K562 (cell line): ENCODE data around the gene POPDC3. TPM values are rescaled to one million over a fixed set of nuclear protein-coding genes. Genes with fewer than 3 reads are reported as not detected.
"Not testable (repeated sequence)": the region's sequence is repeated elsewhere in the genome, so short reads cannot be mapped to it uniquely, and the experiment has no call there.

ENCODE experiments used
- ATAC-seq: fragments of 200-7000 bp; cut with Tn5 transposase; 3 replicates; pipeline ENCODE4 v1.9.1; 2020; ENCODE audit warnings: moderate library complexity
- BruUV-seq: library from RNA; stranded (reverse); fragments of 400-500 nt; replicated peaks from 2 replicates; lab custom pipeline; 2021; lab: Mats Ljungman, UMichigan
- CTCF ChIA-PET: fragments of 300-600 bp; formaldehyde crosslinking; extraction: SDS; loops from one replicate; lab custom pipeline; 2021; ENCODE audit warnings: low intra/inter-chr PET ratio; lab: Yijun Ruan, JAX
- POLR2A ChIA-PET: fragments of 300-600, 350-650 bp; sonication (Branson Sonifier 250); formaldehyde crosslinking; extraction: SDS; loops from one replicate; lab custom pipeline; 2021; ENCODE audit warnings: antibody characterized with exemption, inconsistent platforms; lab: Yijun Ruan, JAX
- DNase-seq, 4 experiments: peaks; one replicate each; pipeline versions ENCODE4 v3.0.0 to v3.0.0-alpha.2; 2011 to 2018; ENCODE audit warnings: low spot score in 3 of 4, mixed read lengths in 3 of 4; ENCODE audit errors: extremely low read depth in 1 of 4
- FAIRE-seq: peaks from 2 replicates; lab custom pipeline; 2011; peaks lifted over from hg19 to GRCh38; lab: Jason Lieb, UNC
- H2AFZ ChIP-seq: 2 replicates; pipeline ENCODE4 v1.6.0; 2011; ENCODE audit warnings: low read depth, low read length, control low read depth, inconsistent platforms
- H3K27ac ChIP-seq: fragments of 200-600 bp; 3 replicates; pipeline ENCODE4 v1.8.0; 2011; ENCODE audit warnings: low read depth, mild to moderate bottlenecking, control low read depth, inconsistent platforms, low read length, moderate library complexity, mixed read lengths; ENCODE audit errors: extremely low read depth
- H3K27me3 ChIP-seq, 2 experiments: fragments of 300-600 bp in 1 of 2; 2 replicates in 1 of 2; 3 replicates in 1 of 2; pipeline versions ENCODE4 v1.6.0 to v1.8.0; 2011; ENCODE audit warnings: inconsistent platforms in 2 of 2, low read length in 2 of 2, mild to moderate bottlenecking in 1 of 2, mixed read lengths in 1 of 2, moderate library complexity in 1 of 2; ENCODE audit not compliant: control insufficient read depth in 2 of 2, insufficient read depth in 2 of 2
- H3K36me3 ChIP-seq: fragments of 300-600 bp; 3 replicates; pipeline ENCODE4 v1.8.0; 2011; ENCODE audit warnings: mild to moderate bottlenecking, low read length, inconsistent platforms; ENCODE audit not compliant: control insufficient read depth, insufficient read depth
- H3K4me1 ChIP-seq, 2 experiments: fragments of 200-600 bp in 1 of 2; replicated peaks in 1 of 2; 2 replicates in 1 of 2; 3 replicates in 1 of 2; pipeline versions ENCODE4 v1.5.1 to v1.8.0; 2011; ENCODE audit warnings: inconsistent platforms in 2 of 2, low read length in 2 of 2, mild to moderate bottlenecking in 1 of 2, mixed read lengths in 1 of 2, moderate library complexity in 1 of 2; ENCODE audit not compliant: control insufficient read depth in 2 of 2, insufficient read depth in 2 of 2
- H3K4me2 ChIP-seq: 2 replicates; pipeline ENCODE4 v1.6.1; 2011; ENCODE audit warnings: low read length, control low read depth, inconsistent platforms, mixed read lengths; ENCODE audit not compliant: insufficient read depth
- H3K4me3 ChIP-seq: fragments of 200-600 bp; sonication (generic), shearing (Covaris generic); 2 replicates; pipeline ENCODE4 v1.5.1; 2016; ENCODE audit warnings: control low read depth, inconsistent platforms
- H3K79me2 ChIP-seq: fragments of 200-600 bp; 3 replicates; pipeline ENCODE4 v1.8.0; 2011; ENCODE audit warnings: low read length, inconsistent platforms; ENCODE audit not compliant: control insufficient read depth, insufficient read depth
- H3K9ac ChIP-seq, 2 experiments: 2 replicates each; pipeline versions ENCODE4 v1.6.0 to v1.6.1; 2011; ENCODE audit warnings: low read depth in 2 of 2, low read length in 2 of 2, control low read depth in 1 of 2, inconsistent platforms in 1 of 2, mild to moderate bottlenecking in 1 of 2, mixed read lengths in 1 of 2; ENCODE audit not compliant: insufficient read depth in 1 of 2
- H3K9me1 ChIP-seq: one replicate; pipeline ENCODE4 v1.6.0; 2011; ENCODE audit warnings: inconsistent platforms, mild to moderate bottlenecking, low read length, moderate library complexity; ENCODE audit not compliant: control insufficient read depth, insufficient read depth
- H3K9me3 ChIP-seq: replicated peaks from 2 replicates; pipeline ENCODE4 v1.5.1; 2011; ENCODE audit warnings: low read depth, low read length, inconsistent platforms; ENCODE audit not compliant: control insufficient read depth, insufficient read depth
- H4K20me1 ChIP-seq: replicated peaks from 2 replicates; pipeline ENCODE4 v1.6.1; 2011; ENCODE audit warnings: low read length, inconsistent platforms, mixed read lengths; ENCODE audit not compliant: control insufficient read depth, insufficient read depth
- CBFA2T2 ChIP-seq: fragments of 450-650 bp; conservative IDR thresholded peaks from 2 replicates; pipeline ENCODE4 v1.6.1; 2017; ENCODE audit warnings: mild to moderate bottlenecking
- CBFA2T3 ChIP-seq: fragments of 450-650 bp; IDR thresholded peaks from 2 replicates; pipeline ENCODE4 v1.6.1; 2017
- CC2D1A ChIP-seq: fragments of 450-650 bp; IDR thresholded peaks from 2 replicates; pipeline ENCODE4 v1.6.1; 2017; ENCODE audit warnings: mild to moderate bottlenecking
- CEBPG ChIP-seq, 3 experiments: fragments of 200-800 bp in 1 of 3; sonication (Bioruptor generic) in 1 of 3; sonication (generic) in 1 of 3; formaldehyde crosslinking in 1 of 3; IDR thresholded peaks in 2 of 3; conservative IDR thresholded peaks in 1 of 3; 2 replicates each; pipeline versions ENCODE4 v1.6.1 to v1.8.0; 2016 to 2022; ENCODE audit warnings: missing compliant biosample characterization in 2 of 3, missing genetic modification characterization in 2 of 3, mild to moderate bottlenecking in 1 of 3, missing genetic modification reagents in 1 of 3
- TEAD4 ChIP-seq, 2 experiments: sonication (generic) in 1 of 2; formaldehyde crosslinking in 1 of 2; IDR thresholded peaks; 2 replicates each; pipeline versions ENCODE4 v1.6.1 to v1.8.0; 2012 to 2022; ENCODE audit warnings: borderline replicate concordance in 1 of 2, inconsistent platforms in 1 of 2, low read length in 1 of 2, mild to moderate bottlenecking in 1 of 2, missing genetic modification reagents in 1 of 2
- ZBTB7A ChIP-seq: IDR thresholded peaks from 2 replicates; pipeline ENCODE4 v1.6.1; 2011; ENCODE audit warnings: low read depth, mild to moderate bottlenecking, low read length, moderate library complexity, borderline replicate concordance; ENCODE audit not compliant: control insufficient read depth
- WGBS: fragments of 100-300 bp; shearing (Covaris generic); methylation state at CpG from one replicate; pipeline ENCODE4 v1.1.6; 2016; ENCODE audit warnings: low coverage, mixed read lengths; ENCODE audit not compliant: insufficient coverage; ENCODE audit errors: missing lambda C conversion rate; 5-methylcytosine and 5-hydroxymethylcytosine counted together
- in situ Hi-C: fragments of 300-500 bp; cut with MboI; formaldehyde crosslinking; loops from 4 replicates; pipeline ENCODE4 v1.15.0; 2018; ENCODE audit warnings: inconsistent platforms, mixed read lengths
- intact Hi-C: fragments of 100-400 bp; cut with micrococcal nuclease; formaldehyde crosslinking; loops from 2 replicates; pipeline ENCODE4 v1.14.2; 2022
- polyA plus RNA-seq, 8 experiments: library from polyadenylated mRNA; depleted of rRNA in 4 of 8; stranded (reverse) in 5 of 8; unstranded in 3 of 8; fragments of >200 nt; fragmentation: Nextera tagmentation in 2 of 8; fragmentation: Illumina TruSeq in 1 of 8; extraction: Ambion mirVana in 2 of 8; extraction: Trizol in 1 of 8; gene quantifications; 2 replicates each; pipeline versions ENCODE4 v1.2.1 to v1.2.3, GENCODE V29; 2011 to 2014; ENCODE audit warnings: inconsistent platforms in 1 of 8, missing spikeins in 1 of 8
- total RNA-seq, 7 experiments: library from RNA; depleted of rRNA in 6 of 7; stranded (reverse); fragments of >200 nt in 6 of 7; fragmentation: Illumina TruSeq in 2 of 7; extraction: Trizol in 2 of 7; gene quantifications; 2 replicates each; pipeline versions ENCODE4 v1.2.1 to v1.2.3, GENCODE V29; 2011 to 2021; ENCODE audit warnings: low replicate concordance in 1 of 7
- TF ChIP-seq, protein P1 (sequence below), 2 experiments: fragments of 450-650 bp in 1 of 2; sonication (generic) in 1 of 2; formaldehyde crosslinking in 1 of 2; IDR thresholded peaks in 1 of 2; conservative IDR thresholded peaks in 1 of 2; 2 replicates each; pipeline versions ENCODE4 v1.6.1 to v1.8.1; 2016 to 2023; ENCODE audit warnings: mild to moderate bottlenecking in 2 of 2, moderate library complexity in 2 of 2, inconsistent platforms in 1 of 2, missing genetic modification reagents in 1 of 2

Gene POPDC3
- total and polyA plus RNA-seq, 9 of the 15 experiments (the other 6 are each of a cell fraction or from before 2014, with no cell fraction given): 4.0 to 11.8 (median 5.4) TPM

DNA sequence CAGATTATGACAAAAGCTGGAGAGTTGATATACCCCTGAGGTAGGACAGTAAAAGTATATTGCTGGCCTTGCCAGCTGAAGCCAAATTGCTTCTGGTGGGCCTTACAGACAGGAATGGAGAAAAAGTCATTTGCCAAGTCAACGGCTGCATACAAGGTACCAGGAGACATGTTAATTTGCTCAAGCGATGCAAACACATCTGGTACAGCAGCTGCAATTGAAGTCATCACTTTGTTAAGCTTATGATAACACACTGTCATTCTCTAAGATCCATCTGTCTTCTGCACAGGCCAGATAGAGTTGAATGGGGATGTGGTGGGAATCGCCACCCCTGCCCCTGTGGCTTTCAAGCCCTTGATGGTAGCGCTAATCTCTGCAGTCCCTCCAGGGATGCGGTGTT is 40.4 kb upstream of the POPDC3 start:
- WGBS: 0% methylated on average over 5 of the region's 5 CpGs
- TF ChIP-seq CBFA2T2: 0 out of 2 replicates have a peak, but pooled peaks have one; percentile 23
- TF ChIP-seq ZBTB7A: no peak
- TF ChIP-seq CBFA2T3: 0 out of 2 replicates have a peak, but pooled peaks have one; percentile 29
- TF ChIP-seq CC2D1A: no peak
- TF ChIP-seq TEAD4 (IDR thresholded peaks at IDR 0.05; ENCODE audit: low read length): 0 out of 2 replicates have a peak, but pooled peaks have one; percentile 25
- TF ChIP-seq TEAD4 (CRISPR knock-in tag; IDR thresholded peaks at IDR 0.05; ENCODE audit: borderline replicate concordance): no peak
- FAIRE-seq (no peak), ATAC-seq (no peak), DNase-seq (no peak)
- no peaks in the 10 kb centered on the region for H3K9me3 ChIP-seq
- H3K36me3 ChIP-seq: no peaks in the 10 kb centered on the region
- H3K79me2 ChIP-seq: no peaks in the 10 kb centered on the region
- H3K4me3 ChIP-seq: no peak overlapping the region
- no peak overlapping the region for H3K4me2 ChIP-seq
- H3K9ac ChIP-seq: no peak overlapping the region
- H3K27ac ChIP-seq: no peak overlapping the region
- no peaks in the 10 kb centered on the region for H3K9me1 ChIP-seq
- ChIA-PET CTCF (no interaction called here), POLR2A (no interaction called here)
- intact Hi-C loops (no loop called here), in situ Hi-C loops (no loop called here)
- no TSS peak for BruUV-seq
- H4K20me1 ChIP-seq: no peaks in the 10 kb centered on the region
- H2AFZ ChIP-seq: no peak overlapping the region
- H3K27me3 ChIP-seq: peaks cover 0 to 6% of the 10 kb centered on the region in 2 experiments; a peak in 3 of 5 replicates
- H3K4me1 ChIP-seq: no peaks in the 10 kb centered on the region

DNA sequence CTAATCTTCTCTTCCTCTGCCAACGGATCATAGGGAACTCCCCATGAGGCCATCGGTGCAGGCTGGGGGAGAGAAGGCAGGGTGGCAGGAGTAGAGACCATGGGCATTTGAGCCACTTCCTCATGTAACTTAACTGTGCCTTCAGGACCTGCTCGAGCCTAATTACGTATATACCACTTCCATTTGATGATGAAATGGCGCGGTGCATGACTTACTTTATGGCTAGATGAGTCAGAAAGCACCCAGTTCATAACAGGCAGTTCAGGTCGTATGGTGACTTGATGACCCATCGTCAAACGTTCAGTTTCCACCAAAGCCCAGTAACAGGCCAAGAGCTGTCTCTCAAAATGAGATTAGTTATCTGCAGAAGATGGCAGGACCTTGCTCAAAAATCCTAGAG is 39.4 kb upstream of the POPDC3 start:
- H3K79me2 ChIP-seq; H3K4me2 ChIP-seq; H2AFZ ChIP-seq; ATAC-seq; H3K27ac ChIP-seq; H3K9ac ChIP-seq; in situ Hi-C loops; H3K4me1 ChIP-seq; H3K4me3 ChIP-seq; POLR2A ChIA-PET; CTCF ChIA-PET; FAIRE-seq; H3K9me1 ChIP-seq; intact Hi-C loops; H4K20me1 ChIP-seq; BruUV-seq; DNase-seq; H3K27me3 ChIP-seq; H3K9me3 ChIP-seq; H3K36me3 ChIP-seq; TF ChIP-seq CEBPG (CRISPR knock-in tag; IDR thresholded peaks at IDR 0.05): not testable (repeated sequence)
- TF ChIP-seq, protein P1, sequence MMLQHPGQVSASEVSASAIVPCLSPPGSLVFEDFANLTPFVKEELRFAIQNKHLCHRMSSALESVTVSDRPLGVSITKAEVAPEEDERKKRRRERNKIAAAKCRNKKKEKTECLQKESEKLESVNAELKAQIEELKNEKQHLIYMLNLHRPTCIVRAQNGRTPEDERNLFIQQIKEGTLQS (IDR thresholded peaks at IDR 0.05): peak; percentile 64
- TF ChIP-seq, protein P1 (CRISPR knock-in tag; conservative IDR thresholded peaks at IDR 0.05): not testable (repeated sequence)
- 0 out of 4 replicates have a peak, but pooled peaks of 1 of the 2 experiments have one; percentile 25 for TF ChIP-seq CEBPG (tag; conservative IDR thresholded peaks at IDR 0.05 in 1 of 2, IDR thresholded peaks at IDR 0.05 in 1 of 2)
- 0% methylated on average over 9 of the region's 9 CpGs for WGBS
